Esophagus squamous epithelium (tissue), 4 donors: ENCODE results near the gene RNF32.

ENCODE experiments used
- POLR2A ChIP-seq, 4 donors: fragments of 450-650 bp; IDR thresholded peaks; one replicate each; pipeline ENCODE4 v1.6.1; 2017; ENCODE audit warnings: antibody characterized with exemption in 4 of 4, mild to moderate bottlenecking in 4 of 4, moderate library complexity in 3 of 4
- TF ChIP-seq, protein P1 (sequence below), 6 experiments: fragments of 450-650 bp in 4 of 6; fragments of 200-600 bp in 2 of 6; sonication (generic) in 2 of 6; IDR thresholded peaks; one replicate each; pipeline ENCODE4 v1.5.1; 2016 to 2019; ENCODE audit warnings: antibody characterized with exemption in 6 of 6, mild to moderate bottlenecking in 4 of 6, moderate library complexity in 4 of 6

DNA sequence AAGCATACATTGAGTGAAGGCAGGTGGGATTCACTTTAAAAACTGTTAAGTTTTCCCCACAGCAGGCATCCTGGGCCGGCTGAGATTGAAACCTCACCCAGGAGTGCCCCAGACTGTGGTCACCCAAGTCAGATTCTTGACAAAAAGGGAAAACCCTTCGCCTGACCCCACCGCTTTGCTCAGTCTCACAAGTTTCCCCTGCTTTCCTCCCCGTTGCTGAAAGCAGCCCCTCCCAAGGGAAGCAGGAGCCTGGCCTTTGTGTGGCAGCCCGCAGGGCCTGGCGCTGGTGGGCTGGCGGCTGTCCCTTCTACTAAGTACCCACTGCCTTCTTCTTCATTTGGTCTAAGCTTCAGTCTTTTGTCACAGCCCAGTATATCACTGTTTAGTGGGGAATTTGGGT is 16.0 kb downstream of the RNF32 start:
- TF ChIP-seq, protein P1, sequence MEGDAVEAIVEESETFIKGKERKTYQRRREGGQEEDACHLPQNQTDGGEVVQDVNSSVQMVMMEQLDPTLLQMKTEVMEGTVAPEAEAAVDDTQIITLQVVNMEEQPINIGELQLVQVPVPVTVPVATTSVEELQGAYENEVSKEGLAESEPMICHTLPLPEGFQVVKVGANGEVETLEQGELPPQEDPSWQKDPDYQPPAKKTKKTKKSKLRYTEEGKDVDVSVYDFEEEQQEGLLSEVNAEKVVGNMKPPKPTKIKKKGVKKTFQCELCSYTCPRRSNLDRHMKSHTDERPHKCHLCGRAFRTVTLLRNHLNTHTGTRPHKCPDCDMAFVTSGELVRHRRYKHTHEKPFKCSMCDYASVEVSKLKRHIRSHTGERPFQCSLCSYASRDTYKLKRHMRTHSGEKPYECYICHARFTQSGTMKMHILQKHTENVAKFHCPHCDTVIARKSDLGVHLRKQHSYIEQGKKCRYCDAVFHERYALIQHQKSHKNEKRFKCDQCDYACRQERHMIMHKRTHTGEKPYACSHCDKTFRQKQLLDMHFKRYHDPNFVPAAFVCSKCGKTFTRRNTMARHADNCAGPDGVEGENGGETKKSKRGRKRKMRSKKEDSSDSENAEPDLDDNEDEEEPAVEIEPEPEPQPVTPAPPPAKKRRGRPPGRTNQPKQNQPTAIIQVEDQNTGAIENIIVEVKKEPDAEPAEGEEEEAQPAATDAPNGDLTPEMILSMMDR (IDR thresholded peaks at IDR 0.05) = no peak
- TF ChIP-seq POLR2A (IDR thresholded peaks at IDR 0.05) = no peak
